Measurements from ENCODE around the gene DDO.

Gene DDO, protein sequence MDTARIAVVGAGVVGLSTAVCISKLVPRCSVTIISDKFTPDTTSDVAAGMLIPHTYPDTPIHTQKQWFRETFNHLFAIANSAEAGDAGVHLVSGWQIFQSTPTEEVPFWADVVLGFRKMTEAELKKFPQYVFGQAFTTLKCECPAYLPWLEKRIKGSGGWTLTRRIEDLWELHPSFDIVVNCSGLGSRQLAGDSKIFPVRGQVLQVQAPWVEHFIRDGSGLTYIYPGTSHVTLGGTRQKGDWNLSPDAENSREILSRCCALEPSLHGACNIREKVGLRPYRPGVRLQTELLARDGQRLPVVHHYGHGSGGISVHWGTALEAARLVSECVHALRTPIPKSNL

GRCh38 chr6:110415086-110415916 lies at the start of gene DDO:
DDO (minus strand) TSS chr6:110415575; CDS start chr6:110413462, 2,113 bp downstream.
- DNase-seq (ENCODE audit: low read depth in 3 of 3): no peak

DNA sequence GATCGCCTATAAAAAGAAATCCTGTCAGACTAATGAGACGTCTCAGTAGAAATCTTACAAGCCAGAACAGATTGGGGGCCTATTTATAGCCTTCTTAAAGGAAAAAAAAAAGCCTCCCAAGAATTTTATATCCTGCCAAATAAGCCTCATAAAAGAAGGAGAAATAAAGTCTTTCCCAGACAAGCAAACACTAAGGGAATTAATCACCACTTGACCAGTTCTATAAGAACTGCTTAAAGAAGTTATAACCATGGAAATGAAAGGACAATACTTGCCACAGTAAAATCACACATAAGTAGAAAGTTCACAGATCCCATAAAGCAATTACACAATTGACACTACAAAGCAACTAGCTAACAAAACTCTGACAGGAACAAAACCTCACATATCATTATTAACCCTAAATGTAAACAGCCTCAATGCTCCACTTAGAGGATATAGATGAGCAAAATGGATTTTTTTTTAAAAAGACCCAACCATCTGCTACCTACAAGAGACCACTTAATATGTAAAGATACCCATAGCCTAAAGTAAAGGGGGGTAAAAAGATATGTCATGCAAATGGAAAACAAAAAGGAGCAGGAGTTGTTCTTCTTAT lies 47.6 kb upstream of the DDO start:
- no peak for DNase-seq (ENCODE audit: low read depth in 3 of 3)

DNA sequence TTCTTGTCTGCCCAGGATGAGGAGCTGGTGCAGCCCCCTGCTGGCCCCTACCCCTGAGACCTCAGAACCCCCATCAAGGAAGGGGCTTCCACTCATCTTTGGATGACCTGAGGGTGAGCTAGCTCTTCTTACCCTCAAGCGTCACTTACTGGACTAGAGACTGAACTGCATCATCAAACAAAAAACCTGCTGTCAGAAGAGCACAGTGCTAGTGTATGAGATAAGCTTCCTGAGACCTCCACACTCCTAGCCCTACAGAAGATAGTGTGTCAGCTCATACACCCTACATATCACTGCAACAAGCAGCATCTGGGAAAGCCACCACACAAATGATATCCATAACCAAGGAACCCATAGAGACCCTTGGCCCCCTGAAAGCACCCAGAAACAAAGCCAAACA lies 46.0 kb upstream of the DDO start:
- DNase-seq (ENCODE audit: low read depth in 3 of 3): no peak

DNA sequence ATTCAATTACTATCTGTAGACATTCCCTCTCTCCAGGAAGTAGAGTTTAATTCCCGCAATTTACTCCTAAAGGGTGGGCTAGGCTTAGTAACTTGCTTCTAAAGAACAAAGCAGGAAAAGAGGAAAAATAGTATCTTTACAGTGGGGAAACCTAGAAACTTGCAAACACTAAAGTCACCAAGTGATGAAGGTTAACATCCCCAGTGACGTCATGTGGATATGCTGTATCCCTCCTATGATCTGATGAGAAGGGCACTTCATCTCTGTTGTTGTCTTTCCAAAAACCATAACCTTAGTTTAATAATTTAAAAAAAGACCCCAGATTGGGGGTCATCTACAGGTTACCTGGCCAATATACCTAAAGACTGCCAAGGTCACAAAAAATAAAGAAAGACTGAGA lies 43.8 kb upstream of the DDO start:
- no peak for DNase-seq (ENCODE audit: low read depth in 3 of 3)

- DNase-seq (ENCODE audit: low read depth in 3 of 3): no peak
Measured at GRCh38 chr6:110458476-110458875, 43.1 kb upstream of the DDO start.

DNA sequence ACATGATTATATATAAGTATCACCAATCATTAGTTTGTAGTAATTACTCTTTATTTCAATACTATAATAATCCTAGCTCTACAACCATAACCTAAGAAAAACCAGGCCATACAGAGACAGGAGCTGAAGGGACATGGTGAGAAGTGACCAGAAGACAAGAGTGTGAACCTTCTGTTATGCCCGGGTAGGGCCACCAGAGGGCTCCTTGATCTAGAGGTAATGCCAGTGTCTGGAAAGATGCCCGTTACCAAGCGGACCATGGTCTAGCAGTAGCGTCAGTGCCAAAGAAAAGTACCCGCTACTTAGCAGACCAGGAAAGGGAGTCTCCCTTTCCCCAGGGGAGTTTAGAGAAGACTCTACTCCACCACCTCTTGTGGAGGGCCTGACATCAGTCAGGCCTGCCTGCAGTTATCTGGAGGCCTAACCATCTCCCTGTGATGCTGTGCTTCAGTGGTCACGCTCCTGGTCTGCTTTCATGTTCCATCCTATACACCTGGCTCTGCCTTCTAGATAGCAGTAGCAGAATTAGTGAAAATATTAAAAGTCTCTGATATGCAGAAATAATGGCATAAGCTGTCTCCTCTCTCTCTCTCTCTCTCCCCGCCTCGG lies 42.3 kb upstream of the DDO start:
- peak in 1 of 3 experiments; percentile 22 for DNase-seq (ENCODE audit: low read depth in 3 of 3)

DNA sequence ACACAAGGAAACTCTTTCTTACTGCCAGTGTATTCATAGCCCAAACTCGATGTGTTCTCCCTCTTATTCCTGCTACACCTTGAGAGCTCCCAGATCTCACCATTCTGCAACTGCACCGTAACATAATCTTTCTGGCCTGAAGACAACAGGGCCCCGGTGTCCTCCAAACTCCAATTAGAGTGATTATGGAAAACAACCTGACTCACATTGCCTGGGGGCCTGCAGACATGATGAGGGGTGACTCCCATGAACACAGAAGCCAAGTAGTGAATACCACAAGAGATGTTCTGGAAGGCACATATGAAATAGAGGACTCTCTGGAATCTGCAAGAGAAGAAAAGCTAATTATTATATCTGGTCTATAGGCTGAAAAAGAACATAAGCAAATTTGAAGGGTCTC lies 41.3 kb upstream of the DDO start:
- DNase-seq (ENCODE audit: low read depth in 3 of 3): no peak

DNA sequence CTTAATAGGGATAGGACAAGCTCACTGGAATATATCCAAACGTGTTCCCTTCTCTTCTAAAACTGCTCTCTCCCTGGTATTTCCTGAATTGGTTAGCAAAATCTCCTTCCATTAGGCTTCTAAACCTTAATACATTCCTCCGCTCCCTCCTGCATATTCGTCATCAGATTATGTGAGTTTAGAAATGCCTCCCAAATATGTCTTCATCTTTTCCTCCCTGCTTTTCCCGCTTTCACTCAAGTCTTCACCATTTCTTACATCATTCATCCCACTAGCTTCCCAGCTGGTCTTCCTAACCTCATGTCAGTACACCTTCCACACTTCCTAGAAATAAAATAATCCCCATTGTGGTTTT lies 34.1 kb upstream of the DDO start:
- no peak for DNase-seq (ENCODE audit: low read depth in 3 of 3)

GRCh38 chr6:110448846-110449540 lies 33.6 kb upstream of the DDO start:
- no peak for DNase-seq (ENCODE audit: low read depth in 3 of 3)

GRCh38 chr6:110447761-110448160 lies 32.4 kb upstream of the DDO start:
- no peak for DNase-seq (ENCODE audit: low read depth in 3 of 3)

GRCh38 chr6:110446405-110446804 lies 31.0 kb upstream of the DDO start:
- DNase-seq (ENCODE audit: low read depth in 3 of 3): no peak

- no peak for DNase-seq (ENCODE audit: low read depth in 3 of 3)
Measured at GRCh38 chr6:110440026-110440425, 24.7 kb upstream of the DDO start.

GRCh38 chr6:110439356-110439755 lies 24.0 kb upstream of the DDO start:
- DNase-seq (ENCODE audit: low read depth in 3 of 3): no peak

DNA sequence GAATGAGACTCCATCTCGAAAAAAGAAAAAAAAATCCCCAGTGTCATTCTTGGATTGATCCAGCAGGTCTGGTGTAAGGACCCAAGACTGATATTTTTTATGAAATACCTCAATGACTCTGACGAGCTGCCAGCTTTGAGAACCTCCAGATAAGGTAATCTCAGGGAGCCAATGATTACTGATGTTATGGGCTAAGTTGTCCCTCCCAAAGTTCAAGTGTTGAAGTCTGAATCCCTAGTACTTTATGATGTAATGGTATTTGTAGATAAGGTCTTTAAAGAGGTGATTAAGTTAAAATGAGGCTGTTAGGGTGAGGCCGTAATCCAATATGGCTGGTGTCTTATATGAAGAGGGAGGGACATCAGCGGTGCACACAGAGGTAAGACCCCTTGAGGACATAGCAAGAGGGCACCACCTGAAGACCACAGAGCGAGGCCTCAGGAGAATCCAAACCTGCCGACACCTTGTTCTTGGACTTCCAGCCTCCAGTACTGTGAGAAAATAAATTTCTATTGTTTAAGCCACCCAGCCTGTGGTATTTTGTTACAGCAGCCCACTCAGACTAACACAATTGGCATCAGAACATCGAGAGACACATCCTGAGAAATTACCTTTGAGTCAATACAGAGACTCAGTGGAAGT lies 19.7 kb upstream of the DDO start:
- DNase-seq (ENCODE audit: low read depth in 3 of 3): no peak

DNA sequence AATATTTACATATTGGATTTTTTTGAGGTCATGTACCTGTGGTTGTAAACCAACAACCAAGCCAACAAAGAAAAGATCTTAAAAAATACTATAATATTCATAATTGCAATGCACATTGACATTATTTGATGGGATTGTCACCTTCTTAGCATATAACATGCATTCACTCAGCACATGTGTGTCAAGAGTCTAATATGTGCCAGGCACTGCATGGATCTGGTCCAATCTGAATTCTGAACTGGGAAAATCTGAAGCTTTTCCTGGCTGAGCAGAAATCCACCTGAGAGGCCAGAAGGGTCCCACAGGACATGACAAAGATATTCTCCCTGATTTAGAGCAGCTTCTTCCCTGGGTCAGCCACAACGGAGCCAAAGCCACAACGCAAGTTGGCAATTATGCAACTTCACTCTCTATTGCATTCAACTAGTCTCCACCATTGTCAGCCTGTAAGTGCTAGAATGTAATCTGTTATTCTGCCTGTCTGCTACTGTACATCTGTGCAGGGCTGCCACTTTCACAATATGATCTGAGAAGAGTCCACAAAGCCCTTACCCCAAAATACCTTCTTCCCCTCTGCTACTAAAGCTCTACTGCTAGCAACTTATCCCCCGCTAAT lies 17.0 kb upstream of the DDO start:
- no peak for DNase-seq (ENCODE audit: low read depth in 3 of 3)

GRCh38 chr6:110430741-110431140 lies 15.4 kb upstream of the DDO start:
- no peak for DNase-seq (ENCODE audit: low read depth in 3 of 3)

GRCh38 chr6:110430236-110430635 lies 14.9 kb upstream of the DDO start:
- DNase-seq (ENCODE audit: low read depth in 3 of 3): no peak

DNA sequence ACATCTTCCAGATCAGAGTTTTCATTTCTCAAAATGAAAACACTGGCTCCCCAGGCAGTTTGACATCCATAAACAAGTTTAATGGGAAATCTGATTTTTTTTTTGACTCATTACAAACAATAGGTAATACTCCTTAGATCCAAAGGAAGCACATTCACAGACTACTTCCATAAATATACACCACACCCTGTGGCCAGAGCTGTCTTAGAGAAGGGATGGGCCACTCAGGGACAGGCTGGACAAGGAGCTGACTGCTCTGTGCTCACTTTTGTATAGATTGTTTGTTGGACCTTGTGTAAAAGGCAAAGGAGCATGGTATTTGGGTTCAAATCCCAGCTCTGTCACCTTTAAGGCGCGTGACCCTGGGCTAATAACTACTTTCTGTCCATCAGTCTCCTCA lies 12.8 kb upstream of the DDO start:
- DNase-seq (ENCODE audit: low read depth in 3 of 3): no peak

- DNase-seq (ENCODE audit: low read depth in 3 of 3): no peak
Measured at GRCh38 chr6:110425816-110426215, 10.4 kb upstream of the DDO start.

GRCh38 chr6:110422444-110422822 lies 7.1 kb upstream of the DDO start:
- DNase-seq (ENCODE audit: low read depth in 3 of 3): no peak
